HEK293 (cell line): Measurements from ENCODE around the gene CAD.

ENCODE experiments used
- CTCF ChIA-PET: fragments of 350-600 bp; formaldehyde crosslinking; extraction: SDS; loops from one replicate; lab custom pipeline; 2021; ENCODE audit warnings: antibody characterized with exemption; lab: Yijun Ruan, JAX
- POLR2A ChIA-PET: fragments of 300-600 bp; formaldehyde crosslinking; extraction: SDS; loops from one replicate; lab custom pipeline; 2020; ENCODE audit warnings: antibody characterized with exemption, inconsistent platforms; lab: Yijun Ruan, JAX
- H3K27ac ChIP-seq: fragments of 200-500 bp; sonication (Bioruptor generic); 2 replicates; pipeline ENCODE4 v1.5.1; 2014; ENCODE audit warnings: low read depth, low read length, control low read depth, inconsistent platforms; ENCODE audit errors: extremely low read depth
- H3K36me3 ChIP-seq, 2 experiments: fragments of 200-500 bp in 1 of 2; sonication (Bioruptor generic) in 1 of 2; 1 replicate in 1 of 2; 2 replicates in 1 of 2; pipeline ENCODE4 v1.5.1; 2014 to 2017; ENCODE audit warnings: inconsistent platforms in 2 of 2, low read length in 2 of 2; ENCODE audit not compliant: control insufficient read depth in 2 of 2, insufficient read depth in 1 of 2
- H3K4me1 ChIP-seq: fragments of 200-500 bp; sonication (Bioruptor generic); 2 replicates; pipeline ENCODE4 v1.5.1; 2014; ENCODE audit warnings: mild to moderate bottlenecking, low read length, inconsistent platforms; ENCODE audit not compliant: control insufficient read depth, insufficient read depth
- H3K4me3 ChIP-seq: 2 replicates; pipeline ENCODE4 v1.5.1; 2011; ENCODE audit warnings: low read depth, mild to moderate bottlenecking, control low read depth, low read length, moderate library complexity
- H3K9me3 ChIP-seq: fragments of 200-500 bp; sonication (Bioruptor generic); 2 replicates; pipeline ENCODE4 v1.5.1; 2014; ENCODE audit warnings: low read depth, low read length, inconsistent platforms; ENCODE audit not compliant: control insufficient read depth, insufficient read depth
- REST ChIP-seq: fragments of 450-650 bp; formaldehyde crosslinking; IDR thresholded peaks from 2 replicates; pipeline ENCODE4 v1.5.1; 2016; ENCODE audit warnings: missing biosample characterization, missing genetic modification characterization
- ZNF10 ChIP-seq: fragments of 450-650 bp; formaldehyde crosslinking; IDR thresholded peaks from 2 replicates; pipeline ENCODE4 v1.5.1; 2017; ENCODE audit warnings: missing biosample characterization, missing genetic modification characterization
- ZNF350 ChIP-seq: fragments of 450-650 bp; formaldehyde crosslinking; IDR thresholded peaks from 2 replicates; pipeline ENCODE4 v1.5.0; 2017; ENCODE audit warnings: missing biosample characterization, mild to moderate bottlenecking, missing genetic modification characterization
- ZNF513 ChIP-seq: fragments of 450-650 bp; IDR thresholded peaks from 2 replicates; pipeline ENCODE4 v1.5.1; 2018; ENCODE audit warnings: missing biosample characterization, missing genetic modification characterization
- ZNF521 ChIP-seq: fragments of 450-650 bp; formaldehyde crosslinking; IDR thresholded peaks from 2 replicates; pipeline ENCODE4 v1.5.1; 2017; ENCODE audit warnings: missing biosample characterization, mild to moderate bottlenecking, missing genetic modification characterization
- ZNF558 ChIP-seq: fragments of 450-650 bp; formaldehyde crosslinking; IDR thresholded peaks from 2 replicates; pipeline ENCODE4 v1.5.1; 2016; ENCODE audit warnings: missing biosample characterization, missing genetic modification characterization
- ZNF560 ChIP-seq: fragments of 450-650 bp; formaldehyde crosslinking; IDR thresholded peaks from 2 replicates; pipeline ENCODE4 v1.5.1; 2017; ENCODE audit warnings: missing biosample characterization, missing genetic modification characterization, borderline replicate concordance
- ZNF561 ChIP-seq: fragments of 450-650 bp; IDR thresholded peaks from 2 replicates; pipeline ENCODE4 v1.5.1; 2018; ENCODE audit warnings: missing biosample characterization, missing genetic modification characterization, borderline replicate concordance
- ZNF621 ChIP-seq: fragments of 450-650 bp; formaldehyde crosslinking; IDR thresholded peaks from 2 replicates; pipeline ENCODE4 v1.5.1; 2017; ENCODE audit warnings: missing biosample characterization, missing genetic modification characterization
- ZNF626 ChIP-seq: fragments of 450-650 bp; sonication (Bioruptor Pico); formaldehyde crosslinking; IDR thresholded peaks from 2 replicates; pipeline ENCODE4 v1.5.1; 2018; ENCODE audit warnings: missing biosample characterization, missing genetic modification characterization, inconsistent platforms
- ZNF670 ChIP-seq: fragments of 450-650 bp; formaldehyde crosslinking; IDR thresholded peaks from 2 replicates; pipeline ENCODE4 v1.5.1; 2016; ENCODE audit warnings: missing biosample characterization, missing genetic modification characterization, low read depth
- ZNF677 ChIP-seq: fragments of 450-650 bp; IDR thresholded peaks from 2 replicates; pipeline ENCODE4 v1.5.0; 2018; ENCODE audit warnings: missing biosample characterization, mild to moderate bottlenecking, missing genetic modification characterization, moderate library complexity
- ZSCAN5A ChIP-seq: fragments of 450-650 bp; formaldehyde crosslinking; IDR thresholded peaks from 2 replicates; pipeline ENCODE4 v1.5.1; 2016; ENCODE audit warnings: missing biosample characterization, missing genetic modification characterization
- TF ChIP-seq, protein P1 (sequence below): fragments of 450-650 bp; formaldehyde crosslinking; IDR thresholded peaks from 2 replicates; pipeline ENCODE4 v1.5.1; 2016; ENCODE audit warnings: missing biosample characterization, missing genetic modification characterization

Gene CAD

GRCh38 chr2:27216416-27217137 lies 592 bp upstream of the CAD start:
- Histone ChIP-seq H3K27ac (no peak overlapping the region), H3K9me3 (no peaks in the 10 kb centered on the region), H3K4me1 (no peaks in the 10 kb centered on the region; the same call in 1 of the 2 replicates), H3K4me3 (peak overlapping the region; percentile 29), H3K36me3 (peaks cover 20 to 71% of the 10 kb centered on the region in 2 experiments; a peak in 2 of 3 replicates)
- CTCF ChIA-PET, result interaction anchor here (1.4 kb wide), 1 partner anchor 11 kb away, joined by 4 read pairs; no protein-coding TSS in a partner anchor
- POLR2A ChIA-PET, result interaction anchor here (0.6 to 1.5 kb wide), 4 partner anchors 9 to 166 kb away, joined by 3 read pairs; no protein-coding TSS in a partner anchor
- TF ChIP-seq ZNF513 (no peak), REST (tag by site-specific recombination) (no peak), ZNF560 (tag by site-specific recombination) (no peak), ZSCAN5A (tag by site-specific recombination) (no peak), ZNF561 (tag by site-specific recombination) (no peak), ZNF621 (tag by site-specific recombination) (no peak), ZNF677 (tag by site-specific recombination) (no peak), ZNF521 (tag by site-specific recombination) (no peak), ZNF670 (no peak), ZNF350 (tag by site-specific recombination) (no peak), ZNF626 (tag by site-specific recombination) (no peak), ZNF10 (tag by site-specific recombination) (no peak)
- TF ChIP-seq, protein P1, sequence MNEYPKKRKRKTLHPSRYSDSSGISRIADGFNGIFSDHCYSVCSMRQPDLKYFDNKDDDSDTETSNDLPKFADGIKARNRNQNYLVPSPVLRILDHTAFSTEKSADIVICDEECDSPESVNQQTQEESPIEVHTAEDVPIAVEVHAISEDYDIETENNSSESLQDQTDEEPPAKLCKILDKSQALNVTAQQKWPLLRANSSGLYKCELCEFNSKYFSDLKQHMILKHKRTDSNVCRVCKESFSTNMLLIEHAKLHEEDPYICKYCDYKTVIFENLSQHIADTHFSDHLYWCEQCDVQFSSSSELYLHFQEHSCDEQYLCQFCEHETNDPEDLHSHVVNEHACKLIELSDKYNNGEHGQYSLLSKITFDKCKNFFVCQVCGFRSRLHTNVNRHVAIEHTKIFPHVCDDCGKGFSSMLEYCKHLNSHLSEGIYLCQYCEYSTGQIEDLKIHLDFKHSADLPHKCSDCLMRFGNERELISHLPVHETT (tag by site-specific recombination), result no peak

DNA sequence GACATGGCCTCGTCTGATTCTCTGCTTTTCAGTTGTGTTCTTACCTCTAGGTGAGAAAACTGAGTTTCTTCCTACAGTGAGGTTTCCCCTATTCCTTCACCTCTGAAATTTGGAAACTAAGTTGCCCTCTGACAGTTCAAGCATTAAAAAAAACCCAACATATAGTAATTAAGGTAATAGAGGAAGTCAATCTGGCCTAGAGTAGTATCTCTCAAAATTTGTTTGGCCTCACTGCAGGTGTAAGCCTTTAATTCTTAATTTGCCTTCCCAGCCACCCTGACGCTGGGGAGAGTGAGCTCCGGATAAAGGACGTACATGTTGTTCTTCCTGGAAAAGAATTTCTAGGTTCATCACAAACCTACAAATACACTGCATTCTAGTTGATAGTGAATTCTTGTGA lies 1.4 kb downstream of the CAD start:
- no peak overlapping the region for H3K4me3 ChIP-seq
- CTCF ChIA-PET, result interaction anchor here (0.5 to 2.8 kb wide), 4 partner anchors 47 to 132 kb away, joined by 3 to 8 read pairs (median 6); no protein-coding TSS in a partner anchor
- H3K27ac ChIP-seq, result no peak overlapping the region
- POLR2A ChIA-PET, result interaction anchor here (0.7 kb wide), 1 partner anchor 125 kb away, joined by 5 read pairs; no protein-coding TSS in a partner anchor
- TF ChIP-seq ZNF558 (tag by site-specific recombination), result no peak
- TF ChIP-seq, all 188 proteins: peak for 0
- no peaks in the 10 kb centered on the region for H3K9me3 ChIP-seq
- no peaks in the 10 kb centered on the region; the same call in 1 of the 2 replicates for H3K4me1 ChIP-seq
- peaks cover 26 to 87% of the 10 kb centered on the region in 2 experiments for H3K36me3 ChIP-seq
